Body of pancreas (tissue), 4 donors: ENCODE data around the gene AGAP1.

ENCODE experiments used
- CTCF ChIP-seq, 7 experiments: fragments of 450-650 bp in 4 of 7; fragments of 200-600 bp in 3 of 7; sonication (generic) in 3 of 7; IDR thresholded peaks; one replicate each; pipeline ENCODE4 v1.5.1; 2016 to 2019; ENCODE audit warnings: antibody characterized with exemption in 7 of 7
- POLR2A ChIP-seq, 3 donors: fragments of 450-650 bp; IDR thresholded peaks; one replicate each; pipeline ENCODE4 v1.6.1; 2016; ENCODE audit warnings: antibody characterized with exemption in 3 of 3, mild to moderate bottlenecking in 2 of 3

DNA sequence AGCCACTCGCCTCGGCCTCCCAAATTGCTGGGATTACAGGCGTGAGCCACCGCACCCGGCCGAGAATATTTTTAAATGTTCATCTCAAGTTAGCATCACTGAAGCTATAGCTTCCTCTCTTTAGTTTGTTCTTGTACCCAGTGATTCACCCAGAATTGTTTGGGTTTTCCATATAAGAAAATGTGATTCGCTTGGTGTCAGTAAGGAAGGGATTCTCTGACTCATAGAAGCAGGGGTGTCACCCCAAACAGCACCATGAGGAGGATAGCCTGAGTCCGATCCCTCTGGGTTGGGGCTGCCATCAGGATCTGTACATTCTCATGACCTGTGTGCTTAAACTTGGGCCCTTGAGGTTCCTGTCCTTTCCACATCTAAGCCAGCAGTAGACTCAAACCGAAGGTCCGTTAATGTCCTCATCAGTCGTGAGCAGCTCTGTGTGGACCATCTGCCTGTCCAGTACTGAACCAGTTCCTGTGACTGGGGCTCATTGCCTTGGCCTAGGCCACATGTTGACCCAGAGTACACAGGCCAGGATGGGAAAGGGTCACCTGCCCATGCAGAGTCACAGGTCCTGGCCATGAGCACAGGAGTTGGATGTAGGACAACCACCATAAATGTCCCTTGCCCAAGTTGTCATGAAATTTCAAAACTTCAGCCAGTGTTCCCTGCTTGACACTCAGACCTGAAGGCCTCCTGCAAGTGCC is 362.5 kb downstream of the AGAP1 start:
- TF ChIP-seq CTCF (IDR thresholded peaks at IDR 0.05) (no peak), POLR2A (IDR thresholded peaks at IDR 0.05) (no peak)
